Kidney (tissue), 14 donors: ENCODE results near the gene ACY1. TPM values are rescaled to one million over a fixed set of nuclear protein-coding genes. Genes with fewer than 3 reads are reported as not detected.

Experiments
- DNase-seq, 5 donors: peaks; one replicate each; pipeline ENCODE4 v3.0.0-alpha.2; 2013 to 2020
- FAIRE-seq: peaks from 2 replicates; lab custom pipeline; 2012; peaks lifted over from hg19 to GRCh38; lab: Jason Lieb, UNC
- H3K27ac ChIP-seq, 2 donors: one replicate each; pipeline ENCODE4 v1.7.0; 2013; ENCODE audit warnings: low read depth in 2 of 2, low read length in 2 of 2, inconsistent platforms in 1 of 2
- H3K27me3 ChIP-seq: one replicate; pipeline ENCODE4 v1.7.1; 2013; ENCODE audit warnings: low read length, inconsistent platforms; ENCODE audit not compliant: control insufficient read depth, insufficient read depth
- H3K36me3 ChIP-seq, 3 donors: one replicate each; pipeline versions ENCODE4 v1.7.0 to v1.7.1; 2013; ENCODE audit warnings: low read length in 3 of 3, control low read depth in 1 of 3, inconsistent platforms in 1 of 3; ENCODE audit not compliant: insufficient read depth in 3 of 3, control insufficient read depth in 2 of 3
- H3K4me1 ChIP-seq, 3 donors: one replicate each; pipeline versions ENCODE4 v1.7.0 to v1.7.1; 2013; ENCODE audit warnings: low read length in 3 of 3, inconsistent platforms in 1 of 3, low read depth in 1 of 3; ENCODE audit not compliant: control insufficient read depth in 2 of 3, insufficient read depth in 2 of 3
- H3K4me3 ChIP-seq, 3 donors: one replicate each; pipeline versions ENCODE4 v1.7.0 to v1.8.1; 2013; ENCODE audit warnings: low read length in 3 of 3, control low read depth in 1 of 3, inconsistent platforms in 1 of 3
- H3K9ac ChIP-seq, 3 donors: one replicate each; pipeline versions ENCODE4 v1.7.0 to v1.7.1; 2013; ENCODE audit warnings: low read length in 3 of 3, control low read depth in 1 of 3, inconsistent platforms in 1 of 3
- H3K9me3 ChIP-seq, 3 donors: one replicate each; pipeline versions ENCODE4 v1.7.0 to v1.7.1; 2013; ENCODE audit warnings: low read length in 3 of 3, control low read depth in 1 of 3, inconsistent platforms in 1 of 3; ENCODE audit not compliant: control insufficient read depth in 2 of 3, insufficient read depth in 1 of 3
- intact Hi-C: fragments of 100-400 bp; cut with DNase I; formaldehyde crosslinking; loops from one replicate; pipeline ENCODE4 v1.11.1; 2022
- polyA plus RNA-seq: library from polyadenylated mRNA; stranded (reverse); fragments of 350-450 nt; fragmentation: Illumina TruSeq; extraction: RNeasy Lipid Tissue Mini Kit (QIAGEN cat#74804); gene quantifications from one replicate; pipeline ENCODE4 v1.2.3, GENCODE V29; 2014; ENCODE audit warnings: low read depth, low replicate concordance; ENCODE audit not compliant: insufficient read depth
- total RNA-seq: library from RNA; stranded (reverse); fragmentation: NEBNext Ultra II Directional; extraction: Animal tissue kit (Norgen Biotek cat#: 25700); gene quantifications from one replicate; pipeline ENCODE4 v1.2.1, GENCODE V29; 2021
- TF ChIP-seq, protein P1 (sequence below): IDR thresholded peaks from 3 replicates; pipeline ENCODE4 v1.5.1; 2012; ENCODE audit warnings: mild to moderate bottlenecking, moderate library complexity, borderline replicate concordance; ENCODE audit not compliant: insufficient read depth; ENCODE audit errors: extremely low read depth
- donor health status: control.
- donor health status: control.
- donor health status: control.
- donor health status: control.
- donor health status: control.
- donor health status: DM: yes; HTN: yes; CAD: no.
- donor health status: Normal renal cell carcinoma (clear cell type).

ACY1 gene
- total and polyA plus RNA-seq, 2 donors from 2014 or later: 68.1 to 856 TPM

DNA sequence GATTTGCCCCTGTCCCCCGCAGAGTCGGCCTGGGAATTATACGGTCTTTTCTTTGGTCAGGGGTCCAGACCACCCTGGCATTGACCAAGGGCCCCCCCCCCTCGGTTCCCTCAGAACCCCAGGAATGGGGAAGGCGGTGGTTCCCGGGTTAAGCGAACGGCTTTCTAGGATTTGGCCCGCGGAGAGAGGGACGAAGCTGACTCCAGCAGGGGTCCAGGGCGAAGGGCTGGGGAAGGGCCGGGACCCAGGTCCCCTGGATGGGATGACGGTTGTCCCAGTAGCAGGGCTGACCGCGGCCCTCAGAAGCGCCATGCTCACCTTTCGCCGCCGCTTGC, 41.9 kb upstream of the ACY1 start:
- FAIRE-seq: no peak
- no peak for DNase-seq

DNA sequence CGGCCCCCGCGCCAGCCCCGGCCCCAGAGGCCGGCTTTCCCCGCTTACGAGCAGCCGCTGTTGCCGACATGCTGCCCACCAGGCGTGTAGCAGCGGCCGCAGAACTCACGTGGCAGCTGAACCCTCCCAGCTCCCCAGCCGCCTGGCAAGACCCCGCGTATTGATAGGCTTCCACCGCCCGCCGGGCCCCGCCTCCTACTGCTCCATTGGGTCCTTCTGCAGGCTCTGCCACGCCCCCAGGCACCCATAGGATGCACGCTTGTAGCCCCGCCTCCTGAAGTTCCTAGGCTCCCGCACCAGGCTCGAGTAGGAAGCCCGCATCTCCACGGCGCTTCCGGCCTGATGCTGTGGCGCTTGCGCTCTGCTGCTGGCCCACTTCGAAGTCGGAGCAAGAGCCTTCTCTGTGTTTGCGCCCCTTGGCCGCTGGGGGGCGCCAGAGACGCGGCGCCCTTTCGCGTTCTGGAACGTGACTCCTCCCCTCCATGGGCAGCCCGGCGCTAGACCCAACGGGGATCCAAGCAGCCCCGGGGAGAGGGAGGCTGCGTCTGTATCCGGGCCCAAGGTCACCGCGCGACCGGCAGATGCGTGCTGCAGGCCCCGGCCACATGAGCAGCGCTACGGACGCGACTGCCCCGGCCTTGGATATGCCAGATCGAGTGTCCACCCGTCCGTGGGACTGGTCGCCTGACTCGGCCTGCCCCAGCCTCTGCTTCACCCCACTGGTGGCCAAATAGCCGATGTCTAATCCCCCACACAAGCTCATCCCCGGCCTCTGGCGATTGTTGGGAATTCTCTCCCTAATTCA, 41.3 kb upstream of the ACY1 start, which contains the start of the genes PARP3 and RRP9:
Gene PARP3 (plus strand): TSS at position 566 of the 805 bp plus-strand sequence. CDS start 993 bp downstream, outside the sequence.
Gene RRP9 (minus strand): TSS at position 107 of the 805 bp plus-strand sequence. CDS start 37 bp downstream, at position 70.
- Histone ChIP-seq H3K36me3 (peaks cover 0 to 15% (median 6%) of the 10 kb centered on the region in 3 donors), H3K4me3 (peak within 1 kb of the TSS; percentile 69 to 85 (median 70))
- intact Hi-C loops: no loop called here

More for the DNA sequence above, 41.9 kb upstream of the ACY1 start:
- Histone ChIP-seq H3K27ac (peak overlapping the region in 1 of 2 donors; percentile 32), H3K4me1 (peaks cover 0 to 17% (median 15%) of the 10 kb centered on the region in 3 donors), H3K4me3 (peak overlapping the region; percentile 69 to 78 (median 70)), H3K9ac (peak overlapping the region; percentile 50 to 72 (median 55)), H3K27me3 (no peaks in the 10 kb centered on the region), H3K9me3 (no peaks in the 10 kb centered on the region), H3K36me3 (peaks cover 0 to 20% (median 10%) of the 10 kb centered on the region in 3 donors)
- TF ChIP-seq, protein P1, sequence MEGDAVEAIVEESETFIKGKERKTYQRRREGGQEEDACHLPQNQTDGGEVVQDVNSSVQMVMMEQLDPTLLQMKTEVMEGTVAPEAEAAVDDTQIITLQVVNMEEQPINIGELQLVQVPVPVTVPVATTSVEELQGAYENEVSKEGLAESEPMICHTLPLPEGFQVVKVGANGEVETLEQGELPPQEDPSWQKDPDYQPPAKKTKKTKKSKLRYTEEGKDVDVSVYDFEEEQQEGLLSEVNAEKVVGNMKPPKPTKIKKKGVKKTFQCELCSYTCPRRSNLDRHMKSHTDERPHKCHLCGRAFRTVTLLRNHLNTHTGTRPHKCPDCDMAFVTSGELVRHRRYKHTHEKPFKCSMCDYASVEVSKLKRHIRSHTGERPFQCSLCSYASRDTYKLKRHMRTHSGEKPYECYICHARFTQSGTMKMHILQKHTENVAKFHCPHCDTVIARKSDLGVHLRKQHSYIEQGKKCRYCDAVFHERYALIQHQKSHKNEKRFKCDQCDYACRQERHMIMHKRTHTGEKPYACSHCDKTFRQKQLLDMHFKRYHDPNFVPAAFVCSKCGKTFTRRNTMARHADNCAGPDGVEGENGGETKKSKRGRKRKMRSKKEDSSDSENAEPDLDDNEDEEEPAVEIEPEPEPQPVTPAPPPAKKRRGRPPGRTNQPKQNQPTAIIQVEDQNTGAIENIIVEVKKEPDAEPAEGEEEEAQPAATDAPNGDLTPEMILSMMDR: no peak
- intact Hi-C loops: no loop called here

DNA sequence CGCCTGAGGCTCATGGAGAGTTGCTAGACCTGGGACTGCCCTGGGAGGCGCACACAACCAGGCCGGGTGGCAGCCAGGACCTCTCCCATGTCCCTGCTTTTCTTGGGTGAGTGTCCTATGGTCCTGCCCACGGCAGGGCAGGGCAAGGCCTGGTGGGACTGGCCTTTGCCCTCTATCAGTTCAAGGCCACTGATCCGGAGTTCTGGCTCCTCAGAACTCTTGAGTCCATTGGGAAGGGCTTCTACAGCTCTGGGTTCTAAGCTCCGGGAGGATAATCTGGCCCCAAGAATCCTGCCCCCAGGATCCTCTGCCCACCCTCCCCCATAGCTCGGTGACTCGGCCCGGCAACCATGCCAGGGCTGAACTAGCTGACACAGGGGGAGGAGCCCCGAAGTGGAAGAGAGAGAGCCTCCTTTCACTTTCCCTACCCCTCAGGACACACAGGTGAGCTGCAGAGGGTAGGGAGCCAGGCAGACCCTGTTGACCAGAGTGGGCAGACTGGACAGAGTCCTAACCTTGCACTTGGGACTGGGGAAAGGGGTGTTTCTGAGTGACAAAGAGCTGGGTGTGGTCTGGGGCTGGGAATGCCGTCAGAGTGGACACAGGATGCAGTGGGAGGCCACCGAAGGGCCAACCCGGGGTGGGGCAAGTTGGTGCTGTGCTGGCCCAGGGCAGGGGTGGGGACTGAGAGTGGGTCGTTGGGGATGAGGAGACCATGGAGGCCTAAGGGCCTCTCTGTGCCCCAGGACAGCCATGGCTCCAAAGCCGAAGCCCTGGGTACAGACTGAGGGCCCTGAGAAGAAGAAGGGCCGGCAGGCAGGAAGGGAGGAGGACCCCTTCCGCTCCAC, 40.5 kb upstream of the ACY1 start:
- DNase-seq: peak in 4 of 5 donors; percentile 36 to 87 (median 68)

More for the DNA sequence above, 41.3 kb upstream of the ACY1 start, which contains the start of the genes PARP3 and RRP9:
- TF ChIP-seq, protein P1: peak; percentile 99
- peak within 1 kb of the TSS; percentile 95 to 96 for H3K27ac ChIP-seq
- no peaks in the 10 kb centered on the region for H3K27me3 ChIP-seq
- DNase-seq (peak; percentile 100), FAIRE-seq (peak; percentile 99)
- peak within 1 kb of the TSS; percentile 50 to 95 (median 78) for H3K9ac ChIP-seq
- H3K4me1 ChIP-seq: peaks cover 0 to 17% (median 15%) of the 10 kb centered on the region in 3 donors
- H3K9me3 ChIP-seq: no peaks in the 10 kb centered on the region

More for the DNA sequence above, 40.5 kb upstream of the ACY1 start:
- H3K9me3 ChIP-seq: no peaks in the 10 kb centered on the region
- H3K9ac ChIP-seq: peak overlapping the region; percentile 30 to 95 (median 78)
- peaks cover 0 to 17% (median 15%) of the 10 kb centered on the region in 3 donors for H3K4me1 ChIP-seq
- no peaks in the 10 kb centered on the region for H3K27me3 ChIP-seq
- intact Hi-C loops: no loop called here
- no peak for FAIRE-seq
- TF ChIP-seq, protein P1: no peak
- peak overlapping the region; percentile 52 to 85 (median 60) for H3K4me3 ChIP-seq
- H3K27ac ChIP-seq: peak overlapping the region; percentile 95 to 96
- H3K36me3 ChIP-seq: peaks cover 0 to 9% (median 2%) of the 10 kb centered on the region in 3 donors
